H1 (cell line): ENCODE measurements around the gene UBE2O. TPM values are rescaled to one million over a fixed set of nuclear protein-coding genes. Genes with fewer than 3 reads are reported as not detected.

ENCODE experiments used
- CTBP2 ChIP-seq: IDR thresholded peaks from 2 replicates; pipeline ENCODE4 v1.7.0; 2011; ENCODE audit warnings: borderline replicate concordance, mild to moderate bottlenecking, moderate library complexity, mixed read lengths, low read length; ENCODE audit not compliant: insufficient read depth, insufficient read length
- EGR1 ChIP-seq: IDR thresholded peaks from 2 replicates; pipeline ENCODE4 v1.6.1; 2011; ENCODE audit warnings: low read depth, low read length, borderline replicate concordance
- GTF2F1 ChIP-seq: IDR thresholded peaks from 2 replicates; pipeline ENCODE4 v1.6.1; 2012; ENCODE audit warnings: low read depth, low read length, improper control_type of control experiment, borderline replicate concordance
- JUN ChIP-seq: IDR thresholded peaks from 2 replicates; pipeline ENCODE4 v1.6.1; 2011; ENCODE audit warnings: low read depth, mild to moderate bottlenecking, improper control_type of control experiment, low read length
- SIRT6 ChIP-seq: IDR thresholded peaks from one replicate; pipeline ENCODE4 v1.7.1; 2012; ENCODE audit warnings: low read length, inconsistent platforms
- SIX5 ChIP-seq: IDR thresholded peaks from 2 replicates; pipeline ENCODE4 v1.6.1; 2011; ENCODE audit warnings: mild to moderate bottlenecking, low read depth, low read length
- TCF12 ChIP-seq: IDR thresholded peaks from 2 replicates; pipeline ENCODE4 v1.6.1; 2011; ENCODE audit warnings: low read depth, mild to moderate bottlenecking, low read length
- polyA plus RNA-seq, 7 experiments: library from polyadenylated mRNA; depleted of rRNA in 3 of 7; stranded (reverse) in 5 of 7; unstranded in 2 of 7; fragments of >200 nt in 5 of 7; fragments of 200-250 nt in 2 of 7; gene quantifications; 1 replicate in 5 of 7; 2 replicates in 1 of 7; 4 replicates in 1 of 7; pipeline versions ENCODE4 v1.2.1 to v1.2.3, GENCODE V29; 2011 to 2013; ENCODE audit warnings: missing spikeins in 2 of 7, mixed read lengths in 2 of 7
- total RNA-seq: library from RNA; stranded (reverse); fragmentation: NEBNext Ultra II Directional; extraction: Animal tissue kit (Norgen Biotek cat#: 25700); gene quantifications from 2 replicates; pipeline ENCODE4 v1.2.1, GENCODE V29; 2021
- TF ChIP-seq, protein P1 (sequence below), 3 experiments: IDR thresholded peaks; 1 replicate in 2 of 3; 2 replicates in 1 of 3; pipeline versions ENCODE4 v1.5.1 to v1.6.1; 2011; ENCODE audit warnings: low read length in 3 of 3, mild to moderate bottlenecking in 3 of 3, inconsistent platforms in 2 of 3, low read depth in 1 of 3, moderate library complexity in 1 of 3; ENCODE audit not compliant: insufficient read depth in 1 of 3; ENCODE audit errors: control extremely low read depth in 1 of 3
- TF ChIP-seq, protein P2 (sequence below): fragments of 300-600 bp; sonication (generic); IDR thresholded peaks from 2 replicates; pipeline ENCODE4 v1.7.1; 2012; ENCODE audit warnings: low read length, moderate library complexity, mild to moderate bottlenecking, inconsistent platforms; ENCODE audit not compliant: insufficient replicate concordance

Gene UBE2O
- total and polyA plus RNA-seq, 2 of the 8 experiments (the other 6 are each of a cell fraction or from before 2014, with no cell fraction given): 24.4 to 63.0 TPM

- TF ChIP-seq, protein P1, sequence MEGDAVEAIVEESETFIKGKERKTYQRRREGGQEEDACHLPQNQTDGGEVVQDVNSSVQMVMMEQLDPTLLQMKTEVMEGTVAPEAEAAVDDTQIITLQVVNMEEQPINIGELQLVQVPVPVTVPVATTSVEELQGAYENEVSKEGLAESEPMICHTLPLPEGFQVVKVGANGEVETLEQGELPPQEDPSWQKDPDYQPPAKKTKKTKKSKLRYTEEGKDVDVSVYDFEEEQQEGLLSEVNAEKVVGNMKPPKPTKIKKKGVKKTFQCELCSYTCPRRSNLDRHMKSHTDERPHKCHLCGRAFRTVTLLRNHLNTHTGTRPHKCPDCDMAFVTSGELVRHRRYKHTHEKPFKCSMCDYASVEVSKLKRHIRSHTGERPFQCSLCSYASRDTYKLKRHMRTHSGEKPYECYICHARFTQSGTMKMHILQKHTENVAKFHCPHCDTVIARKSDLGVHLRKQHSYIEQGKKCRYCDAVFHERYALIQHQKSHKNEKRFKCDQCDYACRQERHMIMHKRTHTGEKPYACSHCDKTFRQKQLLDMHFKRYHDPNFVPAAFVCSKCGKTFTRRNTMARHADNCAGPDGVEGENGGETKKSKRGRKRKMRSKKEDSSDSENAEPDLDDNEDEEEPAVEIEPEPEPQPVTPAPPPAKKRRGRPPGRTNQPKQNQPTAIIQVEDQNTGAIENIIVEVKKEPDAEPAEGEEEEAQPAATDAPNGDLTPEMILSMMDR (IDR thresholded peaks at IDR 0.05; ENCODE audit: control extremely low read depth in 1 of 3, insufficient read depth in 1 of 3, low read depth in 1 of 3, low read length in 3 of 3): no peak
- TF ChIP-seq JUN (no peak), EGR1 (no peak), CTBP2 (no peak), TCF12 (no peak), SIX5 (no peak), GTF2F1 (no peak), SIRT6 (no peak)
- TF ChIP-seq, protein P2, sequence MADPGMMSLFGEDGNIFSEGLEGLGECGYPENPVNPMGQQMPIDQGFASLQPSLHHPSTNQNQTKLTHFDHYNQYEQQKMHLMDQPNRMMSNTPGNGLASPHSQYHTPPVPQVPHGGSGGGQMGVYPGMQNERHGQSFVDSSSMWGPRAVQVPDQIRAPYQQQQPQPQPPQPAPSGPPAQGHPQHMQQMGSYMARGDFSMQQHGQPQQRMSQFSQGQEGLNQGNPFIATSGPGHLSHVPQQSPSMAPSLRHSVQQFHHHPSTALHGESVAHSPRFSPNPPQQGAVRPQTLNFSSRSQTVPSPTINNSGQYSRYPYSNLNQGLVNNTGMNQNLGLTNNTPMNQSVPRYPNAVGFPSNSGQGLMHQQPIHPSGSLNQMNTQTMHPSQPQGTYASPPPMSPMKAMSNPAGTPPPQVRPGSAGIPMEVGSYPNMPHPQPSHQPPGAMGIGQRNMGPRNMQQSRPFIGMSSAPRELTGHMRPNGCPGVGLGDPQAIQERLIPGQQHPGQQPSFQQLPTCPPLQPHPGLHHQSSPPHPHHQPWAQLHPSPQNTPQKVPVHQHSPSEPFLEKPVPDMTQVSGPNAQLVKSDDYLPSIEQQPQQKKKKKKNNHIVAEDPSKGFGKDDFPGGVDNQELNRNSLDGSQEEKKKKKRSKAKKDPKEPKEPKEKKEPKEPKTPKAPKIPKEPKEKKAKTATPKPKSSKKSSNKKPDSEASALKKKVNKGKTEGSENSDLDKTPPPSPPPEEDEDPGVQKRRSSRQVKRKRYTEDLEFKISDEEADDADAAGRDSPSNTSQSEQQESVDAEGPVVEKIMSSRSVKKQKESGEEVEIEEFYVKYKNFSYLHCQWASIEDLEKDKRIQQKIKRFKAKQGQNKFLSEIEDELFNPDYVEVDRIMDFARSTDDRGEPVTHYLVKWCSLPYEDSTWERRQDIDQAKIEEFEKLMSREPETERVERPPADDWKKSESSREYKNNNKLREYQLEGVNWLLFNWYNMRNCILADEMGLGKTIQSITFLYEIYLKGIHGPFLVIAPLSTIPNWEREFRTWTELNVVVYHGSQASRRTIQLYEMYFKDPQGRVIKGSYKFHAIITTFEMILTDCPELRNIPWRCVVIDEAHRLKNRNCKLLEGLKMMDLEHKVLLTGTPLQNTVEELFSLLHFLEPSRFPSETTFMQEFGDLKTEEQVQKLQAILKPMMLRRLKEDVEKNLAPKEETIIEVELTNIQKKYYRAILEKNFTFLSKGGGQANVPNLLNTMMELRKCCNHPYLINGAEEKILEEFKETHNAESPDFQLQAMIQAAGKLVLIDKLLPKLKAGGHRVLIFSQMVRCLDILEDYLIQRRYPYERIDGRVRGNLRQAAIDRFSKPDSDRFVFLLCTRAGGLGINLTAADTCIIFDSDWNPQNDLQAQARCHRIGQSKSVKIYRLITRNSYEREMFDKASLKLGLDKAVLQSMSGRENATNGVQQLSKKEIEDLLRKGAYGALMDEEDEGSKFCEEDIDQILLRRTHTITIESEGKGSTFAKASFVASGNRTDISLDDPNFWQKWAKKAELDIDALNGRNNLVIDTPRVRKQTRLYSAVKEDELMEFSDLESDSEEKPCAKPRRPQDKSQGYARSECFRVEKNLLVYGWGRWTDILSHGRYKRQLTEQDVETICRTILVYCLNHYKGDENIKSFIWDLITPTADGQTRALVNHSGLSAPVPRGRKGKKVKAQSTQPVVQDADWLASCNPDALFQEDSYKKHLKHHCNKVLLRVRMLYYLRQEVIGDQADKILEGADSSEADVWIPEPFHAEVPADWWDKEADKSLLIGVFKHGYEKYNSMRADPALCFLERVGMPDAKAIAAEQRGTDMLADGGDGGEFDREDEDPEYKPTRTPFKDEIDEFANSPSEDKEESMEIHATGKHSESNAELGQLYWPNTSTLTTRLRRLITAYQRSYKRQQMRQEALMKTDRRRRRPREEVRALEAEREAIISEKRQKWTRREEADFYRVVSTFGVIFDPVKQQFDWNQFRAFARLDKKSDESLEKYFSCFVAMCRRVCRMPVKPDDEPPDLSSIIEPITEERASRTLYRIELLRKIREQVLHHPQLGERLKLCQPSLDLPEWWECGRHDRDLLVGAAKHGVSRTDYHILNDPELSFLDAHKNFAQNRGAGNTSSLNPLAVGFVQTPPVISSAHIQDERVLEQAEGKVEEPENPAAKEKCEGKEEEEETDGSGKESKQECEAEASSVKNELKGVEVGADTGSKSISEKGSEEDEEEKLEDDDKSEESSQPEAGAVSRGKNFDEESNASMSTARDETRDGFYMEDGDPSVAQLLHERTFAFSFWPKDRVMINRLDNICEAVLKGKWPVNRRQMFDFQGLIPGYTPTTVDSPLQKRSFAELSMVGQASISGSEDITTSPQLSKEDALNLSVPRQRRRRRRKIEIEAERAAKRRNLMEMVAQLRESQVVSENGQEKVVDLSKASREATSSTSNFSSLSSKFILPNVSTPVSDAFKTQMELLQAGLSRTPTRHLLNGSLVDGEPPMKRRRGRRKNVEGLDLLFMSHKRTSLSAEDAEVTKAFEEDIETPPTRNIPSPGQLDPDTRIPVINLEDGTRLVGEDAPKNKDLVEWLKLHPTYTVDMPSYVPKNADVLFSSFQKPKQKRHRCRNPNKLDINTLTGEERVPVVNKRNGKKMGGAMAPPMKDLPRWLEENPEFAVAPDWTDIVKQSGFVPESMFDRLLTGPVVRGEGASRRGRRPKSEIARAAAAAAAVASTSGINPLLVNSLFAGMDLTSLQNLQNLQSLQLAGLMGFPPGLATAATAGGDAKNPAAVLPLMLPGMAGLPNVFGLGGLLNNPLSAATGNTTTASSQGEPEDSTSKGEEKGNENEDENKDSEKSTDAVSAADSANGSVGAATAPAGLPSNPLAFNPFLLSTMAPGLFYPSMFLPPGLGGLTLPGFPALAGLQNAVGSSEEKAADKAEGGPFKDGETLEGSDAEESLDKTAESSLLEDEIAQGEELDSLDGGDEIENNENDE: no peak
Measured at GRCh38 chr17:76492989-76493501, 40.1 kb upstream of the UBE2O start (continued).
